Mammary epithelial cell (primary cell): ENCODE results near the gene IL1RAPL2.

ENCODE experiments used
- CTCF ChIP-seq, 2 donors: IDR thresholded peaks in 1 of 2; conservative IDR thresholded peaks in 1 of 2; 2 replicates each; pipeline ENCODE4 v1.5.1; 2011 to 2012; ENCODE audit warnings: inconsistent platforms in 2 of 2, low read length in 2 of 2, mild to moderate bottlenecking in 2 of 2, control low read depth in 1 of 2, low read depth in 1 of 2; ENCODE audit not compliant: insufficient read depth in 1 of 2; ENCODE audit errors: extremely low read depth in 1 of 2
- EZH2 ChIP-seq: IDR thresholded peaks from 2 replicates; pipeline ENCODE4 v1.6.1; 2012; ENCODE audit warnings: low read length, inconsistent platforms, borderline replicate concordance

- TF ChIP-seq CTCF (conservative IDR thresholded peaks at IDR 0.05 in 1 of 2, IDR thresholded peaks at IDR 0.05 in 1 of 2; ENCODE audit: extremely low read depth in 1 of 2, insufficient read depth in 1 of 2, low read depth in 1 of 2, low read length in 2 of 2), result peak in 1 of 2 donors; percentile 3
- TF ChIP-seq EZH2, result no peak
Observed at GRCh38 chrX:105648732-105649131, 1082.7 kb downstream of the IL1RAPL2 start.
